ENCODE results near the gene PDIA5. TPM values are rescaled to one million over a fixed set of nuclear protein-coding genes. Genes with fewer than 3 reads are reported as not detected.

The PDIA5 gene
- total RNA-seq, 1 donor from 2014 or later = 49.4 TPM

DNA sequence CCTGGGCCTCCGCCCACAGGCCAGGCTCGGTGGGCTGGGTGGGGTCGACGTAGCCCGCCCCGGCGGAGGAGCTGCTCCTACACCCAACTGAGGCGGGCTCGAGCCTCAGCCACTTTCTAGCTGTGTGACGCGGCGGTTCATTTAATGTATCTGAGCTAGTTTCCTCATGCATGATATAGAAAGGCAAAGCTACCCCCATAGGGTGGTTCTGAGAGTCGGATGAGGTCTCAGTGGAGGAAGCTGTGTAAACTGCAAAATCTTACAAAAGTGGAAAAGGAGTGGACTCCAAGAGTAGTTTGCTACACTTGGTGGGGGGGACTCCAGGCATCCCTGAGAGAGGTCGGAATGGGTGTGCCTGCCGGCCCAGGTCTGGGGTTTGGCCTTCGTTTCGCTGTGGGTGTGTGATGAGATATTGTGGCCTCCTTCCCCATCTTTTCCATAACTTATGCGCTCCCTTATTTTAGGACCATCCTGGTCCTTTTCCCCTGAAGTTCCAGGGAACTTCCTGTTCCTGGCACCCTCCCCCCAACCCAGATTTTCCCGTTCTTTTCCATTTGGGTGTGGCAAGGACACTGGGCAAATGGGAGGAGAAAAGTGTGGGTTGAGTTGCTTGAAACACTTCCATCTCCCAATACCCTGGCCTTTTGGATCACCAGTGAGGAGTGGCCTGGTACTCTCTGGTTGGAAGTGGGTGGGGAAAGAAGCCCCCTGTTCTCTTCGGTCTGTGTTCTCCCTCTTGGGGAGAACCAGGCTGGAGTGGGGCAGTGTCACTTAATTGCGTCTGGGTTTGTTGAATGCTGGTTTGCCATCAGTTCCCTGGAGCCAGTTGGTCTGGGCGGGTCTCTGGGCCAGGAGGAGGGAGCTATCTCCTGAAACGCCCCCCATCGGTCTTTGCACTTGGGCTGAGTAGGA, 1.1 kb downstream of the PDIA5 start:
- H3K27ac Mint-ChIP-seq (ENCODE audit: unreplicated experiment) = peak overlapping the region; percentile 68

DNA sequence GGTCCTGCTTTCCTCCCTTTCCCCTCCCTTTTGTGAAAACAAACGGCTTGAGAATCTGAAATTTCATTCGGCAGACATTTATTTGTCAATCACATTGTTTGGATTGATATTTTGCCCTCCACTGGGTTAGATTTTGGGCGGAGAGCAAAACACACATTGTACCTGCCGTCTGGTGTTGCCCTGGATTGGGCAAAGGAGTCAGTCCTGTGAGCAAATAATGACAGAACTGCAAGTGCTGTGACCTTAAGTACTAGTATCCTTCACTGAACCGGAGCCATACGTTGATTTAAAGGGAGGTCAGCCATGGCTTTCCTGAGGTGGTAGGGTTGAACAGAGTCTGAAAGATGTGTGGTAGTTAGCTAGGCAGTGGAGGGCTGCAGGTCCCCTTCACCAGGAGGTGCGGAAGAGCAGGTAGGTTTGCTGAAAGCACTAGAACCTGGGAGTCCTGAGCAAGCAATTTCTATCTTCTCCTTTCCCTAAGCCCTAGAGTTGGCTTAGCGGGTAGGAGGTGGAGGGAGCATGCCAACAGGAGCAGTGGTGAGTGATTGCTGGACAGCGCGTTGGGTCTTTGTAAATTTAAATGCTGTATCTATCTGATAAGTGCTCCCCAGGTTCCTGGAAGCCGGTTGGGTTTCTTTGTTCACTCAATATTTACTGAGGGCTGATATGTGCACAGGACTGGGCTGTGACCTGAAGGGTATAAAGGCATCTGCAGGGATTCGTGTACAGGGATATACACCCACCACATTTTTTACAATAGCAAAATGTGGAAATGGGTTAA, 2.0 kb downstream of the PDIA5 start:
- Mint-ChIP-seq H3K9me3 (ENCODE audit: unreplicated experiment) (peaks cover 15% of the 10 kb centered on the region), H3K27me3 (ENCODE audit: unreplicated experiment) (peaks cover 13% of the 10 kb centered on the region), H3K4me3 (ENCODE audit: unreplicated experiment) (peak overlapping the region; percentile 86), H3K4me1 (ENCODE audit: low read depth, unreplicated experiment) (peaks cover 40% of the 10 kb centered on the region), H3K36me3 (ENCODE audit: unreplicated experiment) (no peaks in the 10 kb centered on the region), H3K27ac (ENCODE audit: unreplicated experiment) (peak overlapping the region; percentile 68)
- TF ChIP-seq, protein P1, sequence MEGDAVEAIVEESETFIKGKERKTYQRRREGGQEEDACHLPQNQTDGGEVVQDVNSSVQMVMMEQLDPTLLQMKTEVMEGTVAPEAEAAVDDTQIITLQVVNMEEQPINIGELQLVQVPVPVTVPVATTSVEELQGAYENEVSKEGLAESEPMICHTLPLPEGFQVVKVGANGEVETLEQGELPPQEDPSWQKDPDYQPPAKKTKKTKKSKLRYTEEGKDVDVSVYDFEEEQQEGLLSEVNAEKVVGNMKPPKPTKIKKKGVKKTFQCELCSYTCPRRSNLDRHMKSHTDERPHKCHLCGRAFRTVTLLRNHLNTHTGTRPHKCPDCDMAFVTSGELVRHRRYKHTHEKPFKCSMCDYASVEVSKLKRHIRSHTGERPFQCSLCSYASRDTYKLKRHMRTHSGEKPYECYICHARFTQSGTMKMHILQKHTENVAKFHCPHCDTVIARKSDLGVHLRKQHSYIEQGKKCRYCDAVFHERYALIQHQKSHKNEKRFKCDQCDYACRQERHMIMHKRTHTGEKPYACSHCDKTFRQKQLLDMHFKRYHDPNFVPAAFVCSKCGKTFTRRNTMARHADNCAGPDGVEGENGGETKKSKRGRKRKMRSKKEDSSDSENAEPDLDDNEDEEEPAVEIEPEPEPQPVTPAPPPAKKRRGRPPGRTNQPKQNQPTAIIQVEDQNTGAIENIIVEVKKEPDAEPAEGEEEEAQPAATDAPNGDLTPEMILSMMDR (IDR thresholded peaks at IDR 0.05; ENCODE audit: partially characterized antibody, unreplicated experiment) = no peak
- no peak for DNase-seq

More for the DNA sequence above, 1.1 kb downstream of the PDIA5 start:
- Mint-ChIP-seq H3K9me3 (ENCODE audit: unreplicated experiment) (peaks cover 15% of the 10 kb centered on the region), H3K4me3 (ENCODE audit: unreplicated experiment) (peak overlapping the region; percentile 86), H3K4me1 (ENCODE audit: low read depth, unreplicated experiment) (peaks cover 35% of the 10 kb centered on the region), H3K36me3 (ENCODE audit: unreplicated experiment) (no peaks in the 10 kb centered on the region), H3K27me3 (ENCODE audit: unreplicated experiment) (peaks cover 12% of the 10 kb centered on the region)
- DNase-seq = peak; percentile 64
- TF ChIP-seq, protein P1 (IDR thresholded peaks at IDR 0.05; ENCODE audit: partially characterized antibody, unreplicated experiment) = no peak

DNA sequence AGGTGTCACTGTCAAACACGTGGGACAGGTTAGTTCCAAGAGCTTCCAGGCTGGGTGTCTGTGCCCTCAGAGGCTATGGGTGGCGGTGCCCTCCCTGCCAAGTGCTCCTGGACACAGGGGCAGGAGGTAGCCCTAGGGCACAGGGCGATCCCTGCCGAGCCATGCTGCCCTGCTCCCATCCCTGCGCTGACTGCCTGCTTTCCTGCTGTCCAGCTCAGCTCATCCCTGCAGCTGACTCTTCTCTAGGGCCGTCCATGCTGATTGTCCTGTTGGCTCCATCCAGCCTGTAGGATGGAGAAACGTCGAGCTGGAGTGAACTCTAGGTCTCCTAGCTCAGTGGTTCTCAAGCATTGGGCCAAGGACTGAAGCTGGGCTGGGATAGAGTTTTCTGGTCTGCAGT, 3.7 kb downstream of the PDIA5 start:
- TF ChIP-seq, protein P1 (IDR thresholded peaks at IDR 0.05; ENCODE audit: partially characterized antibody, unreplicated experiment) = no peak
- no peak for DNase-seq

DNA sequence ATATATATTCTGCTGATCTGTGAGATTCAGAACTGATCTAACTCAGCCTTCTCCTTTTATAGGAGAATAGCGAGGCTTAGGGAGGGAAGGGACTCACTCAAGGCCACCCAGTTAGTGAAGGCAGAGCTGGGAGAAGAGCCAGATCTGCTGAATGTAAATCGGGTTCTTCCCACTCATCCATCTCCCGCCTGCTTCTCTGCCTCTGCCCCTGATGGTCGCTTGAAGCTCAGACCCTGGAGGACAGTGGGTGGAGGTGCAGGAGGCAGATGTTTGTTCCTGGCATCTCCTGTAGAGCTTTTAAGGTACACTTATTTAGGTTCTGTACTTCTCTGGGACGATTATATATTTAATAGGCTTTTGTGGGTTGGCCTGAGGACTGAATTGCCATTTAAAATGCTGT, 4.3 kb downstream of the PDIA5 start:
- peak overlapping the region; percentile 55 for H3K4me3 Mint-ChIP-seq (ENCODE audit: unreplicated experiment)
- no peaks in the 10 kb centered on the region for H3K36me3 Mint-ChIP-seq (ENCODE audit: unreplicated experiment)
- H3K4me1 Mint-ChIP-seq (ENCODE audit: low read depth, unreplicated experiment) = peaks cover 50% of the 10 kb centered on the region
- DNase-seq = peak; percentile 44
- TF ChIP-seq, protein P1 (IDR thresholded peaks at IDR 0.05; ENCODE audit: partially characterized antibody, unreplicated experiment) = peak; percentile 36
- peaks cover 8% of the 10 kb centered on the region for H3K9me3 Mint-ChIP-seq (ENCODE audit: unreplicated experiment)
- peaks cover 10% of the 10 kb centered on the region for H3K27me3 Mint-ChIP-seq (ENCODE audit: unreplicated experiment)
- peak overlapping the region; percentile 39 for H3K27ac Mint-ChIP-seq (ENCODE audit: unreplicated experiment)

More for the DNA sequence above, 3.7 kb downstream of the PDIA5 start:
- Mint-ChIP-seq H3K36me3 (ENCODE audit: unreplicated experiment) (no peaks in the 10 kb centered on the region), H3K27me3 (ENCODE audit: unreplicated experiment) (peaks cover 10% of the 10 kb centered on the region), H3K4me3 (ENCODE audit: unreplicated experiment) (peak overlapping the region; percentile 73), H3K9me3 (ENCODE audit: unreplicated experiment) (peaks cover 11% of the 10 kb centered on the region), H3K4me1 (ENCODE audit: low read depth, unreplicated experiment) (peaks cover 46% of the 10 kb centered on the region), H3K27ac (ENCODE audit: unreplicated experiment) (peak overlapping the region; percentile 44)
